Left renal cortex interstitium (tissue), 4 donors: ENCODE results near the gene PTPRM. TPM values are rescaled to one million over a fixed set of nuclear protein-coding genes. Genes with fewer than 3 reads are reported as not detected.
"Not testable (repeated sequence)": the region's sequence is repeated elsewhere in the genome, so short reads cannot be mapped to it uniquely, and the experiment has no call there.

ENCODE experiments used
- DNase-seq, 4 donors: peaks; one replicate each; pipeline ENCODE4 v3.0.0-alpha.2; 2013; ENCODE audit warnings: low read depth in 4 of 4, low spot score in 2 of 4, missing footprints in 1 of 4
- polyA plus RNA-seq, 4 donors: library from polyadenylated mRNA; unstranded; fragments of 120-200 nt; gene quantifications; one replicate each; pipeline ENCODE4 v1.2.1, GENCODE V29; 2013; ENCODE audit not compliant: insufficient read length in 4 of 4

The PTPRM gene
- polyA plus RNA-seq, 4 donors, result 80.9 to 108 (median 89.7) TPM

GRCh38 chr18:7966682-7967081 lies 399.6 kb downstream of the PTPRM start:
- not testable (repeated sequence) for DNase-seq

- no peak for DNase-seq
These were observed 407.2 kb downstream of the PTPRM start for GRCh38 chr18:7974200-7974874.

DNA sequence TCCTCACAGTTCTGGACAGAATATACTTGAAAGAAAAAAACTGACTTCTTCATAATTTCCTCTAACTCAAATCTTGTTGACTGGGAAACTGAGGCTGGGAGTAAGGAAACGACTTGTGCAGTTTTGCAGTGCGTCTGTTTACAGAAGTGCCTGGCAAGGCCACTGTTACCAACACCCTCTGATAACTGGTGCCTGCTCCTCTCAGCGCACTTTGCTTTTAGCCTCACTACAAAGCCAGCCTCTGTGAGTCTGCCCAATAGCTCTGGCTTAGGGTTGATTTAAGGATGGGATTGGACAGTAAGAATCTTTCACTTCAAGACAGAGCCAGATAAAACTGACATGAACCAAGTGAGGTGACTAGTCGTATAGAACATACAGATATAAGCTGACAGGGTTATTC lies 410.8 kb downstream of the PTPRM start:
- DNase-seq, result no peak

DNA sequence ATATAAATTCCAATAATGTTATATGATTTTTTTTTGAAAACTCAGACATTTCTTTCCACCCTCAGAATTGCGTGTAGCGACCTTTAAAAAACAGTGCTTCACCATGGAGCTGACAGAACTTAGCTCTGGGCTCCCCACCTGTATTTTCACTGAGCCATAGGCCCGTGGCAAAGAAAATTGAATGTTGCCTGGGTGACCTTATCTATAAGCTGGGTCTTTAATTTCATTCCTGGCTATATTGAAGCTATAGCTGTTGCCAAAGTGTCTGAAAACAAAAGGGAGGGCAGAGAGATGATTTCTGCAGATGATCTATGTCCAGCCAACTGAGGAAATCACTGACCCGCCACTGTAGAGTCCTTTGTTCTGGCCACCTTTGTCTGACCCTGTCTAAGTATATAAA lies 411.7 kb downstream of the PTPRM start:
- no peak for DNase-seq

DNA sequence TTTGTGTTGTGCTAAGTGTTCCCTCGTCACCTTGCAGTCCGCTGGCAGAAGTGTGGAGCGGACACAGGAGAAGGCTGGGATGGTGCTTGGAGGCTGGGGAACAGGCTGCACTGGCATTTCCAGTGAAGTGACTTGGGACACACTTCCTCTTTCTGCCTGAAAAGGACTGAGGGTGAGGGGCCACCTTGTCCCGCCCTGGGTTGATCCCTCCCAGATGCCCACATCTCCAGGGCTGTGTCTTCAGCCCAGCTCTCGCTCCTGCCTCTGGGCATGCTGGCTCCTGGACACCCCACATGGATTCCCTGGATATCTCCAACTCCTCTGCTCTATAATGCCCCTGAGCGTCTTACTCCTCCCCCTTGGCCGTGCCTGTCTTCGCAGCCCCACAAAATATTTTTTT lies 412.6 kb downstream of the PTPRM start:
- DNase-seq, result no peak

DNA sequence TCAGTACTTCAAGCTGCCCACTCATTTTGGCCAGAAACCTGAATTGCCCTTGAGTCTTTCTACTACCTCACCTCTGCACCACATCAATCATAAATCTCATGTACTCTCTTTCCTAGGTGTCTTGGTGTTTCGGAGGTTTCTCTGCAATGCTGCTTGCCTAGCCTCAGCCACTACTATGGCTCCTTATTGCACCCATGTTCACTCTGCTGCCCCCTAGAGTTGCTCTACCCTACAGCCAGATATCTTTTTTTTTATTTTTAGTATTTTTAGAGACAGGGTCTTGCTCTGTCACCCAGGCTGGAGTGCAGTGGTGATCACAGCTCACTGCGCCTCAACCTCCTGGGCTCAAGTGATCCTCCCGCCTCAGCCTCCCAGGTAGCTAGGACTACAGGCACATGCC lies 413.0 kb downstream of the PTPRM start:
- DNase-seq, result no peak

DNA sequence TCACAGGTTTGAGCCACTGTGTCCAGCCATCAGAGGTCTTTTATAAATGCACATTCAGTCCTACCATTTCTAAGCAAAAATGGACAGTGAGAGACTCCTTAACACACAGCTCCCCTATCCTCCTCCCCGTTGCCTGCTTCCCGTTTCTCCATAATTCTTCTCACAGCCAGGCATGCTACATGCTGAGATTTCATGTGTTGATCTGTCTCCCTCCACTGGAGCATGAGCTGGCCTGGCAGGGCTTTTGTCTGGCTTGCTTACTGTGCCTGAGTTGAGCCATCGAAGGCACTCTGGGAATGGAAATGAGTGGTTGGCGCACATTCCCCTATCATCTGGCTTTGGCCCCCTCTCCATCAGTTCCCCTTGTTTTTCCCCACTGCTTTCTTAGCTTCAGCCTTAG lies 413.5 kb downstream of the PTPRM start:
- no peak for DNase-seq

DNA sequence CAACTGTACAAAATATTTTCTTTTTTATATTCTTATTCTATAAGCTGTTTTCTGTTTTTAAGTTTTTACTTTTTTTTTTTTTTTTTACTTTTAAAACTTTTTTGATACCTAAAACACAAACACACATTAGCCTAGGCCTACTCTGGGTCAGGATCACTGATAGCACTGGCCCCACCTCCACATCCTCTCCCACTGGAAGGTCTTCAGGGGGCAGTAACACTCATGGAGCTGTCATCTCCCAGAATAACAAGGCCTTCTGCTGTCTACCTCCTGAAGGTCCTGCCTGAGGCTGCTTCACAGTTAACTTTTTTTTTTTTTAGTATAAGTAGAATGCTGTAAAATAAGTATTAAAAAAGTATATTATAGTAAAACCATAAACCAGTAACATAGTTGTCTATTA lies 415.1 kb downstream of the PTPRM start:
- no peak for DNase-seq

DNA sequence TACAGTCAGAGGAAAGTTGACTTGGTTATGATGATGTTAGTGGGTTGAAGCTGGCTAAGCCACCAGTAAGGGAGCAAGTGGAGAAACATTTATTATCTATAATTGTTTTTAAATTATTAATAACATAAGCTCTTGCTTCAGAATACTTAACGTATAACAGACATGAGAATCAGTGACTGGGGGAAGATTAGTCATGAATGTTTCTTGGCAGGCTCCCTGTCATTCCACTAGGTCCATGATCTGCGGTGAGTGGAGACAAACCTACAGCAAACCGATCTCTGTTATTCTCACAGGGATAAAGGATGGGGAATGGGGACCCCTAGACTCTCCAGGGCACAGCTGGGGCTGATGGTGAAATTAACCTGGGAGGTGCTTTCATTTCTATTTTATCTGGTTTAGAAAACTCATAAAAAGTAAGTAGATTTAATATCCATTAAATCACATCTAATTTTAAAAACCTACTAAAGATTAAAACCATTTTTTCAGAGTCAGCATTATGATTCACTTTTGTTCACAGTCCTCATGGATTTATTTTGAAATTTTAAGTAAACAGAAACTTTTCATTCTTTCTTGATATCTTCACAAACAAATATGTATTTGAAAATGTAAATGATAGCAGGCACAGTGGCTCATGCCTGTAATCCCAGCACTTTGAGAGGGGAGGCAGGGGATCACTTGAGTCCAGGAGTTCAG lies 420.3 kb downstream of the PTPRM start:
- DNase-seq, result no peak

DNA sequence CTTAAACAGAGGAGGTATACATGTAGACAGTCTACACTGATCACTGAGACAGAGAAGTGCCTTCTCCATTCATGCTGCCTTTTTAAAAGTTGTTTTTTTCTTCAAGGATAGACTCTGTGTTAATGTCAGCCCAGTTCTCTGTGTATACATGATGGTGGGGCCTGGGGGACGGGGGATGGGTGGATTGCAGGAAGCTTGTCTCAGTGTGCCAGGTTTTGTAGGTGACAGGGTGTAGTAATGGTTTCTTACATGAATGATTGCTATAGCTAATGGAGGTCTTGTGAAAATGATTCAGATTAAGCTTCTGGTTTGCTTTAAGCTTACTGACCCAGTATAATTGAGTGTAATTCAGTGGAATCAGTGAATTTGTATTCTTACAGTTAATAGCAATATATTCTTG lies 423.6 kb downstream of the PTPRM start:
- no peak for DNase-seq

DNA sequence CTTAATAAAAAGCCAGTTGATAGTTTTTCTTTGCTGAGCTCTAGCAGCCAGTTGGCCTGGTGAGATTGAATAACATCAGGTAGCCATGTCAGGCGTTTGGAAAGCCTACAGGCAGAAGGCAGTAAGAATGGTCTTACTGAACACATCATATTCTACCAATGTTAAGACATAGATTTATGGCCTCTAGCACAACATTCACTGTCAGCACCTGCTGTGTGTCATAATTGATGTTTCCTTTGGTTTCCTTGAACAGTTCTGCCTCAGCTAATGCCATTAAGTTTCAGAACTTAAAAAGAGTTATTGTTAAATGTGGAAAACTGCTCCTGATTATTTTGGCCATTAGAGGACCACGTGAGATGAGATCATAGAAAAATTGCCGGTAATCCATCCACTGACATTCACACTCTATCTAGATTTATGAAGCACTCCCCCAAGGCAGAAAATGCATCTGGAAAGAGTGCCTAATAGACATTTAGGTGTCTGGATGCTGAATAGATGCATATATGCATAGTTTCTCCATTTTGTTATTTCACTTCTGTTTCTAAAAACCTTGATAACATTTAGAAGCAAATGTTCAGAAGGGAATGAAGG lies 434.7 kb downstream of the PTPRM start:
- DNase-seq, result no peak

DNA sequence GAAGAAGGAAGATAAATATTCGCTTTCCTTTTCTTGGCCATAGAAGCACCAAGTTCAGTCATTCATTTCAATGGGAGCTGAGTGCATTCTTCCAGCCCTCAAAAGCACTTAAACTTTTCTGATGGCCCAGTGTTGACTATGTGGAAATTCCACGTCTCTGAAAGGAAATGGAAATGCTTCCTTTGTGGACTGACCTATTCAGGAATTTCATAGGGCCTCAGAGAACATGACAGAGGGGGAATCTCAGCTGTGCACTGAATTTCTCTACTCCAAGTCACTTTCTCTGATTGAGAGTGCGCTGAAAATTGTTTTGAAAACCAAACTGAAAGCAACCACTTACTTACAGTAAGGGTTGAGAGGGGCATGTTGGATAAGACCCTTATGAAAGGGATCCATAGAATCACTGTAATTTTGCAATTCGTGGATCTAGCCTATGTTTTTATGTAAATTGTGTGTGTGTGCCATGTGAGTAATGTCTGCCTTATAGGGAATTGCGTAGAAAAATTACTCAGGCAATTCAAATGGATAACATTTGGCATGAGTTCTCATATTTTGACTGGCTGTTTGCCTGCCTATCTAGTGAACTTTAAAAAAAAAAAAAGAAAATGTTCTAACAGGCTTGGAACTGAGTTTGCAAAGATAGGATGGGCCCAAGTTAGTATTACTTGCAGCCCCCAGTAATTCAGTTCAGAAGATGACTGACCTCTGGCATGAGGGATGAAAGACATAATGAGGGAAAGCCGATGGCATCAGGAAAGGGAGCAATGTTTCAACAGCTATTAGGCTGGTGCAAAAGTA lies 437.0 kb downstream of the PTPRM start:
- no peak for DNase-seq

GRCh38 chr18:8004792-8005191 lies 437.7 kb downstream of the PTPRM start:
- DNase-seq, result no peak

GRCh38 chr18:8005870-8006569 lies 438.9 kb downstream of the PTPRM start:
- no peak for DNase-seq

GRCh38 chr18:8006979-8007378 lies 439.9 kb downstream of the PTPRM start:
- no peak for DNase-seq

GRCh38 chr18:8008033-8008432 lies 440.9 kb downstream of the PTPRM start:
- no peak for DNase-seq

DNA sequence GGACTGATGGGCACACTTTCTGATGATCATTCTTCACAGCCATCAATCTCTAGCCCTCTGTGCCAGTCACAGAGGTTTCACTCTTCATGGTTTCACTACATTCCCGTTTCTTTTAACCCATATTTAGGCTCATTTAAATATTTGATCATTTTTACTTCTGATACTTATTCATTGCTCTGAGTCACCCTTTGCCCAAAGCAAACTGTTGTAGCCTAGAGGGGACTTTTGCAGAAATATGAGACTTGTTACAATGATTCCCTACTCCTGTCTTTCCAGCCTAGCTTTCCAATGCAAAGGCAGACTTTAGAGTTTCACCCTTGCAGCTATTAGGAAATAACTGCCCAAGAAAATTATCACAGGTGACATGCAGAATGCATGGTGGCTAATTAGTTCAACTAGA lies 444.2 kb downstream of the PTPRM start:
- no peak for DNase-seq

GRCh38 chr18:8011906-8012305 lies 444.8 kb downstream of the PTPRM start:
- no peak for DNase-seq

GRCh38 chr18:8018701-8019331 lies 451.7 kb downstream of the PTPRM start:
- DNase-seq, result no peak

- DNase-seq, result no peak
These were observed 452.5 kb downstream of the PTPRM start for GRCh38 chr18:8019600-8019999.
